Peyer's patch (tissue), 4 donors: ENCODE measurements around the gene UCP3.

Experiments
- CTCF ChIP-seq, 6 experiments: fragments of 450-650 bp in 4 of 6; fragments of 200-600 bp in 2 of 6; sonication (generic) in 1 of 6; IDR thresholded peaks; one replicate each; pipeline ENCODE4 v1.5.1; 2017 to 2019; ENCODE audit warnings: antibody characterized with exemption in 6 of 6, mild to moderate bottlenecking in 3 of 6, moderate library complexity in 1 of 6
- POLR2A ChIP-seq, 2 donors: fragments of 450-650 bp; IDR thresholded peaks; one replicate each; pipeline ENCODE4 v1.5.1; 2017; ENCODE audit warnings: antibody characterized with exemption in 2 of 2, mild to moderate bottlenecking in 2 of 2, moderate library complexity in 2 of 2

GRCh38 chr11:73995247-73995646 is 13.6 kb downstream of the UCP3 start:
- TF ChIP-seq POLR2A (IDR thresholded peaks at IDR 0.05) (no peak), CTCF (IDR thresholded peaks at IDR 0.05) (no peak)
